Measurements from ENCODE around the gene CCL11. TPM values are rescaled to one million over a fixed set of nuclear protein-coding genes. Genes with fewer than 3 reads are reported as not detected.
"Not testable (repeated sequence)": the region's sequence is repeated elsewhere in the genome, so short reads cannot be mapped to it uniquely, and the experiment has no call there.

The CCL11 gene
- total RNA-seq, 1 donor from 2014 or later: not detected

- peaks cover 28% of the 10 kb centered on the region for H3K27me3 Mint-ChIP-seq (ENCODE audit: unreplicated experiment)
- H3K4me3 Mint-ChIP-seq (ENCODE audit: unreplicated experiment): no peak overlapping the region
- H3K9me3 Mint-ChIP-seq (ENCODE audit: unreplicated experiment): peaks cover 13% of the 10 kb centered on the region
- H3K27ac Mint-ChIP-seq (ENCODE audit: unreplicated experiment): no peak overlapping the region
- H3K4me1 Mint-ChIP-seq (ENCODE audit: unreplicated experiment): no peaks in the 10 kb centered on the region
- TF ChIP-seq CTCF (IDR thresholded peaks at IDR 0.05): no peak
- no peak for DNase-seq (ENCODE audit: extremely low spot score, unreplicated experiment)
- no peaks in the 10 kb centered on the region for H3K36me3 Mint-ChIP-seq (ENCODE audit: unreplicated experiment)
These were observed 36.4 kb downstream of the CCL11 start for GRCh38 chr17:34321964-34322363.

DNA sequence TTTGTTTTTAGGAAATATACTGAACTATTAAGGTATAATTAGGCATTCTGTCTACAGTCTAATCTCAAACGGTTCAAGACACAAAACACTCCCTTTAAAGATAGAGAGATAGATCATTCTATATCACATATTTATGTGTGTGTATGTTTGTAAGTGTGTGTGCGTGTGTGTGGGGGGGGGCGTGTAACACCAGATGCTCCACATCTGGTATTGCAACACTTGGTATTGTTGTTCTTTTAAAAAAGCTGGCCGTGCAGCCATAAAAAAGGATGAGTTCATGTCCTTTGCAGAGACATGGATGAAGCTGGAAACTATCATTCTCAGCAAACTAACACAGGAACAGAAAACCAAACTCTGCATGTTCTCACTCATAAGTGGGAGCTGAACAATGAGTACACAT lies 42.0 kb downstream of the CCL11 start:
- not testable (repeated sequence) for DNase-seq (ENCODE audit: extremely low spot score, unreplicated experiment); H3K4me3 Mint-ChIP-seq (ENCODE audit: unreplicated experiment); H3K36me3 Mint-ChIP-seq (ENCODE audit: unreplicated experiment); H3K27ac Mint-ChIP-seq (ENCODE audit: unreplicated experiment); H3K4me1 Mint-ChIP-seq (ENCODE audit: unreplicated experiment)
- H3K9me3 Mint-ChIP-seq (ENCODE audit: unreplicated experiment): peaks cover 13% of the 10 kb centered on the region
- H3K27me3 Mint-ChIP-seq (ENCODE audit: unreplicated experiment): peaks cover 49% of the 10 kb centered on the region

GRCh38 chr17:34337701-34338100 lies 52.2 kb downstream of the CCL11 start:
- no peak for DNase-seq (ENCODE audit: extremely low spot score, unreplicated experiment)
- H3K4me1 Mint-ChIP-seq (ENCODE audit: unreplicated experiment): no peaks in the 10 kb centered on the region
- no peak overlapping the region for H3K27ac Mint-ChIP-seq (ENCODE audit: unreplicated experiment)
- H3K9me3 Mint-ChIP-seq (ENCODE audit: unreplicated experiment): no peaks in the 10 kb centered on the region
- H3K36me3 Mint-ChIP-seq (ENCODE audit: unreplicated experiment): no peaks in the 10 kb centered on the region
- no peak overlapping the region for H3K4me3 Mint-ChIP-seq (ENCODE audit: unreplicated experiment)
- TF ChIP-seq CTCF (IDR thresholded peaks at IDR 0.05): no peak
- peaks cover 47% of the 10 kb centered on the region for H3K27me3 Mint-ChIP-seq (ENCODE audit: unreplicated experiment)

Other genes with a start within 250 kb of the CCL11 start
- gene CCL2, start 30.5 kb upstream of the CCL11 start, total RNA-seq: 50.3 and 59.3 TPM in 2 replicates
- not detected in 2 replicates for gene CCL7, start 15.5 kb upstream of the CCL11 start, total RNA-seq
- not detected in 2 replicates for gene CCL8, start 33.7 kb downstream of the CCL11 start, total RNA-seq
- gene CCL13, start 70.7 kb downstream of the CCL11 start, total RNA-seq: not detected in 2 replicates
- not detected in 2 replicates for gene CCL1, start 77.5 kb downstream of the CCL11 start, total RNA-seq